Lung (tissue), 12 donors: ENCODE measurements around the gene MTRF1L. TPM values are rescaled to one million over a fixed set of nuclear protein-coding genes. Genes with fewer than 3 reads are reported as not detected.

Experiments used
- ATAC-seq: fragments of 200-7000 bp; cut with Tn5 transposase; one replicate; pipeline ENCODE4 v1.9.1; 2020; ENCODE audit warnings: moderate number of reproducible peaks; ENCODE audit not compliant: insufficient read depth, low FRiP score
- DNase-seq, 3 donors: peaks; one replicate each; pipeline ENCODE4 v3.0.0-alpha.2; 2013 to 2017
- H3K27ac ChIP-seq, 2 donors: one replicate each; pipeline ENCODE4 v1.5.1; 2013; ENCODE audit warnings: mild to moderate bottlenecking in 2 of 2, moderate library complexity in 2 of 2, control low read depth in 1 of 2, inconsistent platforms in 1 of 2, low read depth in 1 of 2, low read length in 1 of 2
- H3K27me3 ChIP-seq, 3 donors: one replicate each; pipeline ENCODE4 v1.5.1; 2013; ENCODE audit warnings: low read length in 2 of 3; ENCODE audit not compliant: control insufficient read depth in 3 of 3, insufficient read depth in 3 of 3
- H3K36me3 ChIP-seq, 4 donors: one replicate each; pipeline ENCODE4 v1.5.1; 2013; ENCODE audit warnings: low read length in 4 of 4, mild to moderate bottlenecking in 1 of 4, moderate library complexity in 1 of 4; ENCODE audit not compliant: control insufficient read depth in 4 of 4, insufficient read depth in 4 of 4
- H3K4me1 ChIP-seq, 5 donors: one replicate each; pipeline ENCODE4 v1.5.1; 2013; ENCODE audit warnings: low read length in 5 of 5, mild to moderate bottlenecking in 2 of 5, moderate library complexity in 1 of 5; ENCODE audit not compliant: control insufficient read depth in 5 of 5, insufficient read depth in 5 of 5
- H3K4me3 ChIP-seq: one replicate; pipeline ENCODE4 v1.5.1; 2013; ENCODE audit warnings: mild to moderate bottlenecking, control low read depth, moderate library complexity
- H3K9ac ChIP-seq, 2 donors: one replicate each; pipeline ENCODE4 v1.5.1; 2013; ENCODE audit warnings: low read length in 2 of 2, control low read depth in 1 of 2; ENCODE audit not compliant: insufficient read depth in 1 of 2
- H3K9me3 ChIP-seq, 4 donors: one replicate each; pipeline ENCODE4 v1.5.1; 2013; ENCODE audit warnings: low read length in 3 of 4, mild to moderate bottlenecking in 1 of 4, moderate library complexity in 1 of 4; ENCODE audit not compliant: control insufficient read depth in 4 of 4, insufficient read depth in 3 of 4
- CTCF ChIP-seq: IDR thresholded peaks from 2 replicates; pipeline ENCODE4 v1.5.1; 2012; ENCODE audit warnings: mild to moderate bottlenecking; ENCODE audit errors: control extremely low read depth, extremely low read depth
- WGBS, 2 donors: extraction: QIAGEN DNeasy Blood & Tissue Kit; methylation state at CpG; one replicate each; pipeline ENCODE4 v1.1.7; 2013; 5-methylcytosine and 5-hydroxymethylcytosine counted together
- polyA plus RNA-seq, 2 donors: library from polyadenylated mRNA; stranded (reverse); fragments of 200-250 nt; gene quantifications; one replicate each; pipeline ENCODE4 v1.2.1, GENCODE V29; 2013
- total RNA-seq, 2 donors: library from RNA; depleted of rRNA in 1 of 2; stranded (reverse); fragments of >200 nt in 1 of 2; gene quantifications; one replicate each; pipeline ENCODE4 v1.2.1, GENCODE V29; 2014 to 2021
- donor health status: control.
- donor health status: control.
- donor health status: Bipolar disorder and iron deficiency.
- donor health status: healthy.
- donor health status: DM: yes; HTN: yes; CAD: no.

MTRF1L gene
- total and polyA plus RNA-seq, 4 donors = 9.4 to 16.3 (median 12.4) TPM

- Histone ChIP-seq H3K9me3 (no peaks in the 10 kb centered on the region), H3K27me3 (no peaks in the 10 kb centered on the region), H3K36me3 (no peaks in the 10 kb centered on the region), H3K27ac (no peak overlapping the region), H3K4me3 (no peak overlapping the region), H3K9ac (no peak overlapping the region), H3K4me1 (no peaks in the 10 kb centered on the region)
- no peak for TF ChIP-seq CTCF
- DNase-seq (no peak), ATAC-seq (no peak)
- WGBS, 2 donors = 88 to 91% methylated on average over 3 of the region's 3 CpGs
Observed at GRCh38 chr6:152946484-152946883, 56.0 kb downstream of the MTRF1L start.

- Histone ChIP-seq H3K4me1 (no peaks in the 10 kb centered on the region), H3K27me3 (no peaks in the 10 kb centered on the region), H3K9me3 (no peaks in the 10 kb centered on the region), H3K27ac (no peak overlapping the region), H3K9ac (no peak overlapping the region), H3K4me3 (no peak overlapping the region), H3K36me3 (no peaks in the 10 kb centered on the region)
- ATAC-seq (no peak), DNase-seq (no peak)
- no peak for TF ChIP-seq CTCF
- 80 to 93% methylated on average over 2 of the region's 2 CpGs for WGBS, 2 donors
Observed at GRCh38 chr6:152943260-152943897, 59.1 kb downstream of the MTRF1L start.

- WGBS, 2 donors = 73 to 89% methylated on average over 1 of the region's 1 CpG
- no peak for ATAC-seq
- no peak overlapping the region for H3K4me3 ChIP-seq
Observed at GRCh38 chr6:152942319-152942869, 60.1 kb downstream of the MTRF1L start.

More at GRCh38 chr6:152942319-152942869, 60.1 kb downstream of the MTRF1L start:
- Histone ChIP-seq H3K4me1 (no peaks in the 10 kb centered on the region), H3K27me3 (no peaks in the 10 kb centered on the region), H3K36me3 (no peaks in the 10 kb centered on the region), H3K9ac (no peak overlapping the region), H3K27ac (no peak overlapping the region), H3K9me3 (no peaks in the 10 kb centered on the region)
- TF ChIP-seq CTCF = no peak
- peak in 1 of 3 donors; percentile 2 for DNase-seq
